H1 (cell line): ENCODE results near the gene DYNC1I2. TPM values are rescaled to one million over a fixed set of nuclear protein-coding genes. Genes with fewer than 3 reads are reported as not detected.

ENCODE experiments used
- BCL11A ChIP-seq, 2 experiments: IDR thresholded peaks; one replicate each; pipeline ENCODE4 v1.6.1; 2011; ENCODE audit warnings: low read depth in 2 of 2, low read length in 2 of 2, mild to moderate bottlenecking in 2 of 2
- CBX8 ChIP-seq: fragments of 300-800, 300-1000 bp; sonication (generic); IDR thresholded peaks from 2 replicates; pipeline ENCODE4 v1.7.1; 2016; ENCODE audit warnings: low read depth, low read length, borderline replicate concordance
- KDM5A ChIP-seq: fragments of 200-600 bp; IDR thresholded peaks from 2 replicates; pipeline ENCODE4 v1.7.1; 2012; ENCODE audit warnings: mild to moderate bottlenecking, low read length, inconsistent platforms, mixed read lengths
- SIX5 ChIP-seq: IDR thresholded peaks from 2 replicates; pipeline ENCODE4 v1.6.1; 2011; ENCODE audit warnings: mild to moderate bottlenecking, low read depth, low read length
- SP1 ChIP-seq: IDR thresholded peaks from 2 replicates; pipeline ENCODE4 v1.6.1; 2011; ENCODE audit warnings: low read depth, low read length
- polyA plus RNA-seq, 7 experiments: library from polyadenylated mRNA; depleted of rRNA in 3 of 7; stranded (reverse) in 5 of 7; unstranded in 2 of 7; fragments of >200 nt in 5 of 7; fragments of 200-250 nt in 2 of 7; gene quantifications; 1 replicate in 5 of 7; 2 replicates in 1 of 7; 4 replicates in 1 of 7; pipeline versions ENCODE4 v1.2.1 to v1.2.3, GENCODE V29; 2011 to 2013; ENCODE audit warnings: missing spikeins in 2 of 7, mixed read lengths in 2 of 7
- total RNA-seq: library from RNA; stranded (reverse); fragmentation: NEBNext Ultra II Directional; extraction: Animal tissue kit (Norgen Biotek cat#: 25700); gene quantifications from 2 replicates; pipeline ENCODE4 v1.2.1, GENCODE V29; 2021

DYNC1I2 gene
- total and polyA plus RNA-seq, 2 of the 8 experiments (the other 6 are each of a cell fraction or from before 2014, with no cell fraction given), result 67.3 to 68.1 TPM

DNA sequence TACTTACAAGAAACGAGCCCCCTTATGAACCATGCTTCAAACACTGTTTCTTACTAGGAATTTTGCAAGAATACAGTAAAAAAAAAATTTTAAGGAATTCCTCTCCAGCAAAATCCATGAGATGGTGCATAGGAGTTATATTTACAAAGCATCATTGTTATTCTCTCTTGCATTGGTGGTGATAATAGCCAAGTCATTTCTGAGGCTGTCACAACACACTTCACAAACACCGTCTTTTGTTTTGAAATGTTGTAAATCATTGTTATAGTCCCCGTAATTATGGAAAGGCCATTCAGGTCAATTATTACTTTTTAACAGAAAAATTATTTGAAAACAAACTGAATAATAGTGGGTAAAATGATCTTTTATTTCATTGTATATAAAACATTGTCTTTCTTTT is 60.1 kb downstream of the DYNC1I2 start (continued):
- TF ChIP-seq BCL11A (IDR thresholded peaks at IDR 0.05; ENCODE audit: low read depth in 2 of 2, low read length in 2 of 2) (no peak), SIX5 (no peak), SP1 (no peak), KDM5A (no peak), CBX8 (no peak)
- TF ChIP-seq, all 59 proteins: peak for 0
